ENCODE results near the gene RPTOR. TPM values are rescaled to one million over a fixed set of nuclear protein-coding genes. Genes with fewer than 3 reads are reported as not detected.

RPTOR gene
- total RNA-seq, 1 experiment from 2014 or later, result 66.7 TPM

- no peak for TF ChIP-seq CTCF (IDR thresholded peaks at IDR 0.05; ENCODE audit: insufficient read depth in 1 of 2, low read depth in 1 of 2, low read length in 1 of 2, severe bottlenecking in 1 of 2, unreplicated experiment in 1 of 2)
- Mint-ChIP-seq H3K4me3 (ENCODE audit: unreplicated experiment) (peak overlapping the region; percentile 57), H3K27me3 (ENCODE audit: insufficient read depth, unreplicated experiment) (peaks cover 7% of the 10 kb centered on the region), H3K27ac (ENCODE audit: unreplicated experiment) (no peak overlapping the region), H3K4me1 (ENCODE audit: low read depth, unreplicated experiment) (peaks cover 11% of the 10 kb centered on the region), H3K9me3 (ENCODE audit: unreplicated experiment) (no peaks in the 10 kb centered on the region), H3K36me3 (ENCODE audit: insufficient read depth, unreplicated experiment) (no peaks in the 10 kb centered on the region)
- no TSS peak for BruUV-seq (replicated peaks)
- 0 out of 2 replicates have a peak, but pooled peaks cover 3% of the 10 kb centered on the region for H3K9me3 ChIP-seq
- CTCF ChIA-PET, result no interaction called here
- H3K4me1 ChIP-seq, result peaks cover 9% of the 10 kb centered on the region; the same call in 1 of the 2 replicates
- POLR2A ChIA-PET, result no interaction called here
- no peak for DNase-seq
- peak overlapping the region; percentile 17 for H3K4me3 ChIP-seq (ENCODE audit: low read depth, low read length)
- no peaks in the 10 kb centered on the region for H3K27me3 ChIP-seq (replicated peaks; ENCODE audit: control insufficient read depth, insufficient read depth, low read length)
- intact Hi-C loops (cut with micrococcal nuclease; ENCODE audit: unreplicated experiment), result loop anchor here (2.0 kb wide), 1 partner anchor 556 kb away; no protein-coding TSS in a partner anchor
- H3K36me3 ChIP-seq (ENCODE audit: control insufficient read depth, insufficient read depth, low read length), result no peaks in the 10 kb centered on the region
Observed at GRCh38 chr17:80980397-80981061, 435.9 kb downstream of the RPTOR start.

- POLR2A ChIA-PET, result no interaction called here
Observed at GRCh38 chr17:80981062-80981902, 436.6 kb downstream of the RPTOR start.

More at GRCh38 chr17:80981062-80981902, 436.6 kb downstream of the RPTOR start:
- intact Hi-C loops (cut with micrococcal nuclease; ENCODE audit: unreplicated experiment), result loop anchor here (2.0 kb wide), 1 partner anchor 556 kb away; no protein-coding TSS in a partner anchor
- Mint-ChIP-seq H3K36me3 (ENCODE audit: insufficient read depth, unreplicated experiment) (no peaks in the 10 kb centered on the region), H3K27ac (ENCODE audit: unreplicated experiment) (no peak overlapping the region), H3K4me3 (ENCODE audit: unreplicated experiment) (peak overlapping the region; percentile 57), H3K9me3 (ENCODE audit: unreplicated experiment) (no peaks in the 10 kb centered on the region), H3K4me1 (ENCODE audit: low read depth, unreplicated experiment) (peaks cover 11% of the 10 kb centered on the region), H3K27me3 (ENCODE audit: insufficient read depth, unreplicated experiment) (peaks cover 7% of the 10 kb centered on the region)
- peak; percentile 48 to 98 for TF ChIP-seq CTCF (IDR thresholded peaks at IDR 0.05; ENCODE audit: insufficient read depth in 1 of 2, low read depth in 1 of 2, low read length in 1 of 2, severe bottlenecking in 1 of 2, unreplicated experiment in 1 of 2)
- Histone ChIP-seq H3K9me3 (0 out of 2 replicates have a peak, but pooled peaks cover 3% of the 10 kb centered on the region), H3K36me3 (ENCODE audit: control insufficient read depth, insufficient read depth, low read length) (no peaks in the 10 kb centered on the region), H3K4me1 (peaks cover 9% of the 10 kb centered on the region; the same call in 1 of the 2 replicates), H3K27me3 (replicated peaks; ENCODE audit: control insufficient read depth, insufficient read depth, low read length) (no peaks in the 10 kb centered on the region), H3K4me3 (ENCODE audit: low read depth, low read length) (peak overlapping the region; percentile 17)
- BruUV-seq (replicated peaks), result no TSS peak
- DNase-seq, result peak in 1 of 2 experiments; percentile 66
- CTCF ChIA-PET, result no interaction called here
